DMS53 treated with DMSO at 0.1 percent for 48 hours (cell line): Measurements from ENCODE around the gene CDK14.

Source experiments
- DNase-seq: peaks from one replicate; lab custom pipeline; 2025; ENCODE audit not compliant: unreplicated experiment; lab: John Stamatoyannopoulos, UW

CDK14 gene

DNA sequence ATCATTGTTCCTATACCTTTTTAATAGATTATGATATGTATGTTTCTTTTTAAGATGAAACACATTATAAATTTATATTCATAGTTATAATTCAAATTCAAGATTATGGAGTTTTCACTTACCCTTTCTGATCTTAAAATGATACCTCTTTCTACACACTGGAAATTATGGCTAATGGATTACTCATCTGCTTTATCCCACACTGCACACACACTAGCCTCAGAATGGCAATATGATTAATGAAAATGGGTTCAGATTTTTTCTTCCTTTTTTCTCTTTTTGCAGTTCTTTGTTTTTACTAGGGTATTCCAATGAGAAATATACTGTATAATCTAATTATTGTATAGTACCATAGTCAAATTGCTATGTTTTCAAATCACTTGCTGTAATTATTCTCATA, 585.8 kb downstream of the CDK14 start:
- DNase-seq: no peak

DNA sequence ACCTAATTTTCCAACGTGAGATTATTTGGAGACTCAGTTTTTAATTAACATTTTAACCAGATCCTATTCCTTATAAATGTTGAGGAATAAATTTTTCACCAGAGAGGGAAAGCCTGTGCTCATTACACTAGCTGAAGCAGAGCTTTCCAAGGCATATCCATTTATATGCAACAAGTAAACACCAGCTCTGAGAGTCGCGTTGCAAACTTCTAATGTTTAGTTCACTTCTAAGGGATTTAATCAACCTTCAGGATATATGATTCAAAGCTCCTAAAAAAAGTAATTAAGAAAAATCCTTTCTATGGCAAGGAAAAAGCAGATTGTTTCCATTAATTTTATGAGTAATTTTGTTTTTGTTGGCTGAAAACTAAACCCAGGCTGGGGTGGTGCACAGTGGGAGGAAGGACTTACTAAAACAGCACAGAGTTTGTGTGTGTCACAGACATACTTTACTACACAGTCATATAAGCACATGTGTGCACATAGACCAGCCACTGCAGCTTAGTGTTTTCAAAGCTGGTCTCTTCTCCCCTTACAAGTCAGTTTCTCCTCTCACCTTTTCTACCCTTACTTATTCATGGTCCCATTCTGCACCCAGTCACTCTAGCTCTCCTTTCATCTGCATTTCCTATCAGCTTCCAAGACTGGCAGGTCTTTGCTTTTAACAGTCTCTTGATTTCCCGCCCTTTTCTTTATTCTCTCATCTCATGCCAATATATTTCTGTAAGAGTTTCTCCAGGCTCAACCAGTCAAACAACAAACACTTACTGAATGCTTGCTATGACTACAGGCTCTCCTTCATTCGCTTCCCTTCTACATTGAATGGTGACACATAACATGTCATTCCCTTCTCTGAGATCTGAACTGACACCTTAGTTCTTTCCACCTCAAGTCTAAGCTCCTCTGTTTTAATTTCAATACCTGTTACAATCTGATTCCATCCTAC, 587.0 kb downstream of the CDK14 start:
- no peak for DNase-seq

DNA sequence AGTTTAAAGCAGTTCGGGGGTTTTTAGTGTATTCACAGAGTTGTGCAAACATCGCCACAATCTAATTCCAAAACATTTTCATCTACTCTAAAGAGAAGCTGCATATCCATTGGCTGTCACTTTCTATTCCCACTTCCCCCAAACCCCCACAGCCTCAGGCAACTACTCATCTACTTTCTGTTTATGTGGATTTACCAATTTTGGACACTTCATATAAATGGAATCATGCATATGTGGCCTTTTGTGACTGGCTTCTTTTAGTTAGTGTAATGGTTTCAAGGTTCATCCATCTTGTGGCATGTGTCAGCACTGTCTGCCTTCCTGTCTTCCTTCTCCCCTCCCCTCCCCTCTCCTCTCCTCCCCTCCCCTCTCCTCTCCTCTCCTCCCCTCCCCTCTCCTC, 589.6 kb downstream of the CDK14 start:
- no peak for DNase-seq

DNA sequence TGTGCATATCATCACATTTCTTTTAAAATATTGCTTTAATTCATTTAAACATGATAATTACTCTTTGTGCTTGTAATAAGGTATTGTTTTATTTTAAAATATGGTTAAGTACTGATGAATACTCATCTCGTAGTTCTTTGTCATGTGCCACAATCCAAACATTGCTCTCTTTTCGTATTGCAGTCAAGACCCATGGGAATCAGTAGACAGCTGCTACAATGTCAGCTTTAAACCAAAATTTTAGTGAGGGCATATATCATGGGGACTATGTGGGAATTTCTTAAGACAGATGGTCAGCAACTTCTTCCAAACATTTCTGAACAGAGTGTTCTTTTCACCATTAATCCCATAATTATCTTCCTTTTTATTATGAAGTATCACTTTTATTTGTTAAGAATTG, 590.9 kb downstream of the CDK14 start:
- DNase-seq: no peak

DNA sequence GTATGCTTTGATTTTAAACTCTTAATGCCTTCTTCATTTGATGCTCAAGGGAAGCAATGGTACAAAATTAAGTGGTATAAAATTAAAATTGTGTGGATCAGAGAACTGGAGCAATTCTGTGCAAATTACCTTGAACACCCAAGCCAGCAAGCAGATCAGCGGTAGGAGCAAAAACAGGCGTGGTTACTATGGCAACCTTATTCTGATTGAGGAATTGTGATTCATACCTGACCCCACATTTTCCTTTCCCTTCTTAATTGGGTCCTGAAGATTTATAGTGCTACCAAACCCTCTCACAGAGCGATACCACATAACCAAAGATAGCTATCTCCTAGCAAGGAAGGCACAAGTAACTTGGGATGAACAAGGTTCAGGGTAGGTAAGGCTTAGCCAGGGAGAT, 595.6 kb downstream of the CDK14 start:
- no peak for DNase-seq

DNA sequence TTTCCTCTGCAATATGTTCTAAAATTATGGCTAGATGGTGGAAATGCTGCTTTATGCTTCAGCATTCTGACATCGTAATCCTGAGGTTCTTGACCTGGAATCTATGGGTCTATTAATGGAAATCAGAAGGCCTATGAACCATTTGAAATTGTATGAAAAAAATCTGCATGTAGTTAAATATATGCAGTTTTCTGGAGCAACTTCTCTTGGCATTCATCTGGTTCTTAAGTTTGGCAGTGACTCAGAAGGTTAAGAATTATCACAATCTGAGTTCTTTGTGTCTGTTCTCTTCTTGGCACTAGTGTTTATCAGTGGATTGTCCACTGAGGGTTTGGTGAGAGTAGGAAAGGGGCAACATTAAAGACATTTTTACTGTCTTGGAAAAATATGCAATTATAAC, 597.0 kb downstream of the CDK14 start:
- no peak for DNase-seq

DNA sequence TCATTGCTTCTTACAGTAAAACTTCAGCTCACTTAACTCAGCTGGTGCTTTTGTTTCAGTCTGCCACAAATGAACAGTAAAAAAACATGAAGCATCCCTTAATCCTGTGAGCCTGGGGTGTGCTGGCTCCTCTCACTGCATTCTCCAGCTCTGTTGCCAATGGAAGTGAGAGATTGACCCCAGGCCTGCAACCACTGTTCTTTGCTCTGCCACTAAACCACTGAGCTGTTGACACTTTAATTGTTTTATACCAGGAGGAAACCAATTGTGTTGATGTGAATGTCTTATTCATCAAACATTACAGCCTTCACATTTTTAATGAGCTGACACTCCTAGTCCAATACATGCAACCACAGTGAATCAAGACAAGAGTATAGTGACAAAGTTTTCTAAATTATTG, 598.7 kb downstream of the CDK14 start:
- DNase-seq: no peak

DNA sequence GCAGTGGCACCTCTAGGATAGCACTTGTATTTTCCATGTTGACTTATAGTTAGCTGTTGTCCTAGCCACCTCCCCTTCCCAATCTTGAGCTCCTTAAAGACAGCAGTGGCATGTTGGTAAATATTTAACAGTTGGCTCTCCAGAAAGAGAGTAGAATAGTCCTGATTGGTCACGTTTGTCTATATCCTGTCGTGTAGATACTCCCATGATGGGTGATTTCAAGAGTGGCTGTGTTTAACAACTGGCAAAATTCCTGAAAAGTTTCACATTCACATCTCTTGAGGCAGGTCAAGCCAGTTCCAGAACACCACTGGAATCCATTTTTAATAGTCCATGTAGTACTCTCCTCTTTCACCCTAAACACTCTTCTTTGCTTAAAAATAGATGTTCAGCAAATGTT, 599.9 kb downstream of the CDK14 start:
- no peak for DNase-seq

DNA sequence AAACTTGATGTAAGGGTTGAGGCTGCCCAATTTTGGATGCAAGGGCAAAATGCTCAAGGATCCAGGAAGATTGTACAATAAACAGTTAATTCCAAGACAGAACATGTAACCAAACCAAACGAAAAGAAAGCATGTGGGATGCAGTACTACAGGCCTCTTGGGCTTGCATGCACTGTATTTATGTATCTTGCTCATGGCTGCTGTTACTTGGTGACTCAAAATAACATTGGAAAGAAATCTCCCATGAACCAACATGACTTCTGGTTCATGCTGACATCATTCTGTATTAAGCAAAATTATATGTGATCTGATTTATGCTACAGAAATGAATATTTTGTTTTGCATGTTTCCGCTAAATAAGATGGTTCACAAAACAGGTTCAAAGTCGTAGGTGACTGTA, 602.2 kb downstream of the CDK14 start:
- DNase-seq: no peak

DNA sequence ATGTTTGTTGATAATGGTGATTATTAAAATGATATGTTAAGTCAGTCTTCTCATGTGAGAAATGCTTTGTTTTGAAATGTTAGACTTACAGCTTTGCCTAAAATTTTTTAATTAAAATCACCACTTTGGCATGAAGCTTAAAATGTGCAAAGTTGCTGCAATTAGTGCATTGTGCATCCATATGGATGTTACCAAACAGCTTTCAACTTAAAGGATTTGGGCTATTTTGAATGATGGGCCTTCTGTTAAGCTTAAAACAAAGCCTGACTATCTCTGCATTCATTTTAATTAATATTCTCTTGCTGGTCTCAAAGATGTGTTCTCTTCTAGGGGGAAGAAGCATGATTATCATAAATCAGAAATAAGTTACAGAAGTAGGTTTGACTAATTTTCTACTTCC, 603.5 kb downstream of the CDK14 start:
- no peak for DNase-seq

DNA sequence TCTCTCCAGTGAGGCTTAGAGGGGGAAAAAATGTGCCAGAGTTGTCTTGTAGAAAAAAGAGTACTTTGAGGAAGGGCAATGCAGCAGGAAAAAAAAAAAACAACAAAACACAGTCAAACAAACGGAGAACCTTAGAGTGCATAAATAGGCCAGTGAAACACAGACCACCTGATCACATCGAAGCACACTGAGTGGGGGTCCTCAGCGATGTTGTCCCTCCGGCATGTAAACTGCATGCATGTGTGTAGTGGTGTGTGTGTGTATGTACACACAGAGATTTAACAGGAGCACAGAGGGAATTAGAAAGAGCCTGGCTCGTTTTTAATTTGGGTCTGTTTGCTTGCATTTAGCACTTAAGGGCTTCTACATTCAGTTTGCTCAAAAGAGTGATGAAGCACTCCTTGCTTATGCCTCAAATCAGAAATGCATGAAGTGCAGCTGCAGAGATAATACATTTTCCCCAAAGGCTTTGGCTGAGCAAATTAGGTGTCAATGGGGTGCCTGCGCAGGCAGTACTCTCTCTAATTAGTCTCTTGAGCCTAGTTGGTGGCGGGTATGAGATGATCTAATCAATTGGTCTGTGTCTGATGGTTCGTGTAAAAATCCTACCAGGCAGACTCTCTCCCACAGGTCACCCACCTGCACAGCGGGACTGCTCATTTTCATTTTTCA, 605.5 kb downstream of the CDK14 start:
- no peak for DNase-seq

DNA sequence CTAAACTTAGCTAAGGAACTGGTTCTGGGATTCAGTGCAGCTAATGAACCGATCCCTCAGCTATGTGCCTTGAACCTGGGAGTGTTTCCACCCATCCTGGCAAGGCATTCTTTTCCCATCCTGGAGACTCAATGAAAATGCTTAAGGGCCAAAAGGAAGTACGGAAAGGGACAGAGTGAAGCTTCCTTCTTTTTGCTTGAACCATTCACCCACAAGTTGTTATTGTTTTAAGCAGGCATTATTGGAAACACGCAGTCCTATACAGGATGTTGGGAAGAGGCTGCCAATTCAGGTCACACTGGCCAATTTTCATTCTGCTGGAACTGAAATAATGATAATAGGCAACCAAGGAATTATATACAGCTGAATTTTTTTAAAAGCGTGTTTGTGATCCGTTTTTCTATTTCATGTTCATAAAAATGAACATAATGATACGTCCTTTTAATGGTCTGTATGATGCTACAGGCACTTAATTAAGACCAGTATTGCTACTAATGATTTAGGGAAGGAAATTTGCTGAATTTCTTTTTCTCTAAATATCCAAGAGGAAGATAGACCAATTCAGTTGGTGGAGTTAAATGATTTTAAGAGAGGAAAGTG, 610.3 kb downstream of the CDK14 start:
- DNase-seq: no peak

DNA sequence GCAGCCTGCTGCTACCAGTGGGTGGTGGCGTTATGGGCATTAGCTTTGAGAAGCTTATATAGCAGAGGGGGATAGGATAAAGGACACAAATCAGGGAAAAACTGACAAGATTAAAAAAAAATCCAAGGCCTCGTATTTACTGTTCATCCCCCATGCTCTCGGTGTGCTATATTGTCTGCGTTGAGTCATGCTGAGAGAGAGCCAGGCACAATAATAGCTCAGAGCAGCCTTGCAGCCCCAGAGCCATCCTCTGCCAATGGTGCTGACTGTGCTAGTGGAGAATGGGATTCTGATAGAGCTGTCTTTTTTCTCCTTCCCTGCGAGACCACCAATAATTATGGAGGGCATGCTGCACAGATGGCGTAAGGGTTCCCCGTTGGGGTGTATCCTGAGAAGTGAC, 616.5 kb downstream of the CDK14 start:
- no peak for DNase-seq

DNA sequence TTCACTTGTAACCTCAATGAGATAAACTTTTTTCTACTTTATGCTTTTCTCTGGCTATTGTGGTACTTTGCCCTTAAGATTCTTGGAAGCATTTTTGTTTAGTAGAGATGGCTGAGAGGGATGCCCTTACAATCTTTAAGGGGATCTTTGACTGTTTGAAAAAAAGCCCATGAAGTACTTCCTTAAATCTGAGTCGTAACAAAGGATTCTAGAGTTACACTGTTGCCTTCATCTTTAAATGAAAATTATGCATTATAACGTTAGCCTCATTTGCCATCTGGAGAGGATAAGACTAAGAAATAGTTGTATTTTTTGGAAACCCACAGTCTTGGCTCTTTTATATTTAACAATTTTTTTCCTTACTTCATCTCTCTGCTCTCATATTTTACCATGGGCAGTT, 630.3 kb downstream of the CDK14 start:
- no peak for DNase-seq

DNA sequence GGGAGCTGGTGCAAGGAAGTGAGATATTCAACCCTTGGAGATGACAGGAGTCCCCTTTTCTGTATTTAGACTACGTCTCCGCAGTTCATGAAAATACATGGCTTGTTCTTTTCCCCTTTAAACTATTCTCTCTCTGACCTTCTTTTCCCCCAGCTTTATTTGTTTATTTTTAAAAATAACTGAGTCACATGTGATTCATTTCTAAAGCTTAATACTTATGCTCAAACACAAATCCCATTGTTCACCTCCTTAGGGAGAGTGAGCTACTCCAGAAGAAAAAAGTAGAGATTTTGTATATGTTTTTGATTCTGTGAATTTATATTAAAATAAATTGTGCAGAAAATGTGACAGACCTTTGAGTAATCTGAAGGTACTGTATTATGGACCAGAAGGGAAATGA, 632.2 kb downstream of the CDK14 start:
- no peak for DNase-seq

DNA sequence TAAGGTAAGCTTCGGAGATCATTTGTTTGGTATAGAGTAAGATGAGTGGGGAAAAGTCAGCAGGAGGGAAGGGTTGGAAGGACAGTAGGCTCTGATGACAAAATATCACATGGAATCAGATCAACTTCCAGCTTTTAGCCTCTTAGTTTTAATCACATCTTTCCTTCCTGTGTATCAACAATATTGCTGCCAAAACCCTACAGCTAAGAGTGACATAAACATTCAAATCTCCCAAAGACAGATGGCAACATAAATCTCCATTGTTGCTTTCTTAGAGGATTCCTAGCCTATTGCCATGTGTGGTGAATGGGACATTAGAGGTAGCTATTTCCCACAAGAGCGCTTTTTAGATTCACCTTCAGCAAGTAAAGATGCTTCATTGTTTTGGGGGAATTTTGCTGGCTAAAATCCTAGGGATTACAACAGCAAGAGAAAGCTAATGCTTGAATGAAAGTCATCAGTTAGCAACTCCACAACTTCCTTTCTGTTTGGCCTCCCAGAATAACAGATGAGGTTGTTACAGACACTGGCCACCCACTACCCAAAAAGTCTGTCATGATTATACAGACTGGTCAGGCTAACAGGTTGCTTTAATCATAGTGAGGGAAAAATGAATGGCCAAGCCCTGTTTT, 632.9 kb downstream of the CDK14 start:
- DNase-seq: no peak

DNA sequence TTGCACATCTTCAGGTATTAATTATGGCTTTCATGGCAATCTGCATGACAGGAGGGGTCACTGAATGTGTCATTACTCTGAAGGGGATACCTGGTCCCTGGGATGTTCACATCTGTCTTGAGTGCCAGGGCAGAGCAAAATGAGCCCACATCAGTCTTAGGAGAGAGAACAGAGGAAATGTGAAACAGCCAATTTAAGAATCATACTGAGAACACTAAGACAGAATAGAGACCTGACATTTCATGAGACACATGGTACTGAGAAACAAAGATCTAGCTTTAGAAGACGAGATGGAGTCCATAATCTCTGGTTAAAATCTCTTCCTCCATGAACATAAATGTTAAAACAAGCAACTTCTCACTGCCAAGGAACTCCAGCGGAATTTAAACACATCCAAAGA, 634.0 kb downstream of the CDK14 start:
- no peak for DNase-seq

DNA sequence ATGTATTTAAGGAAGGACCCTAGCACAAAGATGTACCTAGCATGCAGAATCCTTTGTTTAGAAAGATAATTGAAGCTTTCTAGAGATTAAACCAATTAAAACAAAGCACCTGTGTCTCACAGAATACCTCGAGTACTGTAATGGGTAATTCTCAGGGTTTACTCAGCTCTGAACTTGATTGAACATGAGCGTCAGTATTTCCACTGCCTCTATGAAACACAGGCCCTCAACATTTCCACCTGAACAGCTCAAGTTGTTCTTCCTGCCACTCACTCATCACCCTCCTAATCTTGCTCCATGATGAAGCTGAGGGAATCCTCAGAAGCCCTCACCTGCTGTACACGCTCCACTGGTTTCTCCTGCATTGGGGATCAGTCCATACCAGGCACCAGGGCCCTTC, 634.4 kb downstream of the CDK14 start:
- DNase-seq: no peak

DNA sequence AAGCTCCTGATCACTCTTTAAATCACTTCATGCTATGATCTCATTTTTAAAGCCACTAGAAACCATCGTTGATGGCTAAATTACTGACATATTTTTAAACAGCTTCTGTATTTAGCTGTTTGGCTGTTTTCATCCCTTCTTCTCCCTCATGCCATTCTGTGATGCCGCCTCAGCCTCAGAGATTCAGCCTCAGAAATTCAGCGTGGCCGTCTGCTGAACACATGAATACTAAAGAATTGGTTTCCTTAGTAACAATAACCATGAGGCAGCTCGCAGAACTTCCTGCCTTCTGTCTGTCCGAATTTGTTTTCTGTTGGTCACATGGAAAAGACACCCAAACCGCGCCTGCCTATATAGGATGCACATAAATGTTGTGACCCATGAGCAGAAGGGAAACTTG, 637.1 kb downstream of the CDK14 start:
- DNase-seq: no peak

DNA sequence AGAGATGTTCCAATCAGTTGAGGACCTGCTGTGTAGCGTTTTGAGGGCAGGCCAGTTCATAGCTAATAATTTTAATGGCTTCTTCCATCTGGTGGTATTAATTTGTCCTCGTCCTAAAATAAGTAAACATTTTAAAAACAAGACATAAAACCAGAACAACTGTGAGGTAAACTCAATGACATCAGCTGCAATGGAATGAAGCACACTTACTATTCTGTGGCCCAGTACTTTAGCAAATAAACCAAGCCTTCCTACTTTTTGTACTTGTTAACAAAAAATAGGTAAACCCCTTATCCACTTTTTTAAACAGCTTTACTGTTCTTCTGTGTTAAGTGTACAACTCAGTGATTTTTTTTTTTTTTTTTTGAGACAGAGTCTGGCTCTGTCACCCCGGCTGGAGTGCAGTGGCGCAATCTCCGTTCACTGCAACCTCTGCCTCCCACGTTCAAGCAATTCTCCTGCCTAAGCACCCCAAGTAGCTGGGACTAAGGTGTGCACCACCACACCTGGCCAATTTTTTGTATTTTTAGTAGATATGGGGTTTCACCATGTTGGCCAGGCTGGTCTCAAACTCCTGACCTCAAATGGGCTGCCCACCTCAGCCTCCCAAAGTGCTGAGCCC, 639.2 kb downstream of the CDK14 start:
- no peak for DNase-seq

DNA sequence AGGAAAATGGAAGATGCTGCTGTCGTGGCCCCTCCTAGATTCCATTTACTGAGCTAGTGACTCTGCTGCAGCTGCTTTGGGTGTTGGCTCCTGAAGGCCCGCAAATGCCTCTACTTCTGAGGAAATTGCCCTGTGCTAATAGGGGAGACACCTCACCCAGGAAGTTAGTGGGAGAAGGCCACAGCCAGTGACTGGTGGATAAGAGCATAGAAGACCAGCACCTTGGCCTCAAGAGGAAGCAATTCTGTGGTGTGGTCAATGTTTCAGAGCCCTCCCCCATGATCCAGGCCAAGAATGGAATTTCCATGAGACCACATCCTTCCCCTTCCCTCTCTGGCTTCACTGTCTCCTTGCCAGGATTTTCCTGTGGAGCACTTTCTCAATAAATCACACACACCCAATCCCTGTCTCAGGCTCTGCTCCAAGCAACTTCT, 643.1 kb downstream of the CDK14 start:
- DNase-seq: no peak
